Transverse colon (tissue), 4 donors: ENCODE results near the gene ENPP3. TPM values are rescaled to one million over a fixed set of nuclear protein-coding genes. Genes with fewer than 3 reads are reported as not detected.

Experiments used
- DNase-seq: peaks from one replicate; pipeline ENCODE4 v3.0.0-alpha.2; 2019
- H3K27ac ChIP-seq, 4 donors: fragments of 200-600 bp; sonication (generic); 2 replicates each; pipeline ENCODE4 v1.5.1; 2016 to 2018; ENCODE audit warnings: inconsistent platforms in 4 of 4
- H3K27me3 ChIP-seq: fragments of 200-600 bp; sonication (generic); 2 replicates; pipeline ENCODE4 v1.5.1; 2017; ENCODE audit warnings: inconsistent platforms
- H3K36me3 ChIP-seq, 4 donors: fragments of 200-600 bp; sonication (generic); 2 replicates each; pipeline ENCODE4 v1.5.1; 2017 to 2019; ENCODE audit warnings: inconsistent platforms in 4 of 4
- H3K4me1 ChIP-seq, 4 donors: fragments of 200-600 bp; sonication (generic); 2 replicates each; pipeline ENCODE4 v1.5.1; 2017 to 2020; ENCODE audit warnings: inconsistent platforms in 4 of 4
- H3K4me3 ChIP-seq, 4 donors: fragments of 200-600 bp; sonication (generic); 1 replicate in 1 of 4; 2 replicates in 3 of 4; pipeline versions ENCODE4 v1.5.1 to v1.6.1; 2017 to 2019; ENCODE audit warnings: inconsistent platforms in 4 of 4
- H3K9me3 ChIP-seq, 2 donors: fragments of 200-600 bp; sonication (generic); 2 replicates each; pipeline ENCODE4 v1.5.1; 2017 to 2019; ENCODE audit warnings: inconsistent platforms in 2 of 2
- EP300 ChIP-seq: sonication (generic); formaldehyde crosslinking; IDR thresholded peaks from one replicate; pipeline ENCODE4 v1.6.1; 2017; ENCODE audit warnings: antibody characterized with exemption, low read depth
- POLR2A ChIP-seq: fragments of 450-650 bp; IDR thresholded peaks from one replicate; pipeline ENCODE4 v1.6.1; 2016; ENCODE audit warnings: antibody characterized with exemption, mild to moderate bottlenecking, moderate library complexity
- POLR2AphosphoS5 ChIP-seq, 3 donors: sonication (generic); formaldehyde crosslinking; IDR thresholded peaks; one replicate each; pipeline ENCODE4 v1.6.1; 2016; ENCODE audit warnings: antibody characterized with exemption in 3 of 3
- WGBS, 2 donors: methylation state at CpG; one replicate each; pipeline ENCODE4 v1.1.5; 2018; ENCODE audit warnings: low coverage in 1 of 2; 5-methylcytosine and 5-hydroxymethylcytosine counted together
- in situ Hi-C, 4 donors: fragments of 200-750 bp; cut with MboI; loops; one replicate each; pipeline versions ENCODE4 v1.15.0 to v1.15.1; 2017; ENCODE audit warnings: low sequenced_read_pairs in 3 of 4, low pct_ligation_motif_present in 1 of 4, low pct_unique_long_range_greater_than_20kb in 1 of 4
- intact Hi-C: fragments of 100-400 bp; cut with DNase I; formaldehyde crosslinking; loops from one replicate; pipeline ENCODE4 v1.15.1; 2023; ENCODE audit warnings: low total_unique reads
- total RNA-seq, 4 donors: library from RNA; depleted of rRNA; stranded (reverse); fragments of >200 nt; gene quantifications; one replicate each; pipeline ENCODE4 v1.1.0, GENCODE V29; 2016
- TF ChIP-seq, protein P1 (sequence below), 5 experiments: fragments of 200-600 bp in 3 of 5; fragments of 450-650 bp in 2 of 5; sonication (generic) in 3 of 5; IDR thresholded peaks; 1 replicate in 2 of 5; 2 replicates in 3 of 5; pipeline ENCODE4 v1.5.1; 2016 to 2017; ENCODE audit warnings: antibody characterized with exemption in 5 of 5, inconsistent platforms in 3 of 5, mild to moderate bottlenecking in 2 of 5, moderate library complexity in 1 of 5

Gene ENPP3
- total RNA-seq, 4 donors from 2014 or later = 4.6 to 28.1 (median 20.6) TPM

DNA sequence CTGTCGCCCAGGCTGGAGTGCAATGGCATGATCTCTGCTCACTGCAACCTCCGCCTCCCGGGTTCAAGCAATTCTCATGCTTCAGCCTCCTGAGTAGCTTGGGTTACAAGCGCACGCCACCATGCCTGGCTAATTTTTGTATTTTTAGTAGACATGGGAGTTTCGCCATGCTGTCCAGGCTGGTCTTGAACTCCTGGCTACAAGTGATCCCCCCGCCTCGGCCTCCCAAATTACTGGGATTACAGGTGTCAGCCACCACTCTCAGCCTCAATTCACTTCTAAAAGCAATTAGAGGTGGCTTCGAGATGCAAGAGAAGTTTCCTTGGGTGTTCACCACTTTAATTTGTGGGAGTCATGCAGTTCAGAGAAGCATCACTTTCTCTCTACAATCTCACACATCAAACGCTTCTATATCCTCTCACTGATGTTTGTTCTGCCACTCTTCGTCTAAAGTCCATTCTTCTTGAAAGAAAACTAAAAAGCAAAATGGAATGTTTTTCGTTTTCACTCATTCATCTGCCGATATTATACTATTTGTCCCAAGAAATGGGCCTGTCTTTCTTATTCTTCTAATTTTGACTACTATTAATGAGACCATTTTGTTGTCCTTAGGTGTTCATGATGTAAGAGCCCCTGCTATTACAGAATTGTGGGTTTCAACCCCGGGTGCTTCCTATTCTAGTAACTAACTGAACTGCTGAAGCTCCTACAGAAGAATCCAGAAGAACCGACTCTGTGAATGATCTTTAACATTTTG is 132.5 kb downstream of the ENPP3 start:
- Histone ChIP-seq H3K36me3 (no peaks in the 10 kb centered on the region), H3K27me3 (no peaks in the 10 kb centered on the region), H3K4me1 (no peaks in the 10 kb centered on the region), H3K27ac (no peak overlapping the region), H3K9me3 (no peaks in the 10 kb centered on the region), H3K4me3 (no peak overlapping the region)
- TF ChIP-seq EP300 = no peak
- TF ChIP-seq, protein P1, sequence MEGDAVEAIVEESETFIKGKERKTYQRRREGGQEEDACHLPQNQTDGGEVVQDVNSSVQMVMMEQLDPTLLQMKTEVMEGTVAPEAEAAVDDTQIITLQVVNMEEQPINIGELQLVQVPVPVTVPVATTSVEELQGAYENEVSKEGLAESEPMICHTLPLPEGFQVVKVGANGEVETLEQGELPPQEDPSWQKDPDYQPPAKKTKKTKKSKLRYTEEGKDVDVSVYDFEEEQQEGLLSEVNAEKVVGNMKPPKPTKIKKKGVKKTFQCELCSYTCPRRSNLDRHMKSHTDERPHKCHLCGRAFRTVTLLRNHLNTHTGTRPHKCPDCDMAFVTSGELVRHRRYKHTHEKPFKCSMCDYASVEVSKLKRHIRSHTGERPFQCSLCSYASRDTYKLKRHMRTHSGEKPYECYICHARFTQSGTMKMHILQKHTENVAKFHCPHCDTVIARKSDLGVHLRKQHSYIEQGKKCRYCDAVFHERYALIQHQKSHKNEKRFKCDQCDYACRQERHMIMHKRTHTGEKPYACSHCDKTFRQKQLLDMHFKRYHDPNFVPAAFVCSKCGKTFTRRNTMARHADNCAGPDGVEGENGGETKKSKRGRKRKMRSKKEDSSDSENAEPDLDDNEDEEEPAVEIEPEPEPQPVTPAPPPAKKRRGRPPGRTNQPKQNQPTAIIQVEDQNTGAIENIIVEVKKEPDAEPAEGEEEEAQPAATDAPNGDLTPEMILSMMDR (IDR thresholded peaks at IDR 0.05) = no peak
- no peak for TF ChIP-seq POLR2AphosphoS5 (IDR thresholded peaks at IDR 0.05)
- no peak for TF ChIP-seq POLR2A
- in situ Hi-C loops (no loop called here), intact Hi-C loops (no loop called here)
- no peak for DNase-seq
- WGBS, 2 donors = 83 to 91% methylated on average over 10 to 15 of the region's 15 CpGs

DNA sequence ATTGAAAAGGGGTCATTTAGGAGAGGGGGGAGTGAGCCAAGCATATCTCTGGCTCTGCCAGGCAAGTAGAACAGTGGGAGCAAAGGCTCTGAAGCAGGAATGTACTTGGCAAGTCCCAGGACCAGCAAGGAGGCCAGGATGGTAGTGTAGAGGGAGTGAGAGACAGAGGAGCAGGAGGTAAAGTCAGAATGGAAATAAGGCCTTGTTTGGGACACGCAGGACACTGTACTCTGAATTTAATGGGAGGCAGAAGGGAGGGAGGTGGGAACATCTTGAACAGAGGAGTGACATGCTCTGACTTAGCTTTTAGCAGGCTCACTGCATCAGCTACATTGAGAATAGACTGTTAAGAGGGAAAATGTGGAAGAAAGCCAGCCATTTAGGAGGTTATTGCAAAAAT is 133.7 kb downstream of the ENPP3 start:
- no peak for DNase-seq
- intact Hi-C loops = no loop called here
- no peak for TF ChIP-seq EP300
- TF ChIP-seq, protein P1 (IDR thresholded peaks at IDR 0.05) = no peak
- no peak for TF ChIP-seq POLR2AphosphoS5 (IDR thresholded peaks at IDR 0.05)
- TF ChIP-seq POLR2A = no peak
- no peaks in the 10 kb centered on the region for H3K36me3 ChIP-seq
- no peak overlapping the region for H3K27ac ChIP-seq
- H3K4me3 ChIP-seq = no peak overlapping the region
- no peaks in the 10 kb centered on the region for H3K9me3 ChIP-seq
- no peaks in the 10 kb centered on the region for H3K27me3 ChIP-seq
- peaks cover 0 to 3% (median 0%) of the 10 kb centered on the region in 4 donors for H3K4me1 ChIP-seq
- 50 to 83% methylated on average over 1 of the region's 1 CpG for WGBS, 2 donors
- in situ Hi-C loops = no loop called here

DNA sequence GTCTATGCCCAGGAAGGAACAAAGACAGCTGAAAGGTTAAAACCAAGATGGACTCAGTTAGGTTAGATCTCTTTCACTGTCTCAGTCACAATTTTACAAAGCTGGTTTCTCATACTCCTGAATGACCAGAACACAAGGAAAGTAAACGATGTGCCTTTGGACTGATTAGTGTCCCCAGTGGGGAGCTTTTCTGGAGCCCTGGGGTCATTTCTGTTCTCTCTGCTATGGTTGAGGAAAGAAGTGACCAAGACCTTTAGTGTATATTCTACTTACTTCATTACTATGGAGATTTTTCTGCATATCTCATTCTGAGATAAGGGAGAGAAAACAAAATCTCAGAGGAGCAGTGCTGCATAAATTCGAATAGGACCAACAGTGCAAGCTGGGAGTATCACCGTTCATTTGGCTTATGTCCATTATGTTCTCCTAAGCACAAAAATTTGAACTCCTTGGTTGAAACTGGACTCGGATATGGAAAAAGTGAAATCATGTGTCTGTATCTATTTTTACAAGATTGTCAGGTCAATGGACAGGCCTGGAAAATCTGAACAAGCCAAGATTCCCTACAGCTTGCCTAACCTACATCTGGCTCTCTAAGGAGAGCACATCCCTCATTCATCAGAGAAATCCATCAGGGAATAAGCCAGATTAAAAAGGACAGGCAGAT is 136.3 kb downstream of the ENPP3 start:
- H3K27ac ChIP-seq = no peak overlapping the region
- intact Hi-C loops (no loop called here), in situ Hi-C loops (no loop called here)
- DNase-seq = no peak
- TF ChIP-seq POLR2A = no peak
- TF ChIP-seq, protein P1 (IDR thresholded peaks at IDR 0.05) = no peak
- TF ChIP-seq POLR2AphosphoS5 (IDR thresholded peaks at IDR 0.05) = no peak
- TF ChIP-seq EP300 = no peak
- H3K4me3 ChIP-seq = no peak overlapping the region
- peaks cover 0 to 6% (median 2%) of the 10 kb centered on the region in 4 donors for H3K4me1 ChIP-seq
- 77 to 79% methylated on average over 4 of the region's 4 CpGs for WGBS, 2 donors
- no peaks in the 10 kb centered on the region for H3K27me3 ChIP-seq
- no peaks in the 10 kb centered on the region for H3K36me3 ChIP-seq
- H3K9me3 ChIP-seq = no peaks in the 10 kb centered on the region

DNA sequence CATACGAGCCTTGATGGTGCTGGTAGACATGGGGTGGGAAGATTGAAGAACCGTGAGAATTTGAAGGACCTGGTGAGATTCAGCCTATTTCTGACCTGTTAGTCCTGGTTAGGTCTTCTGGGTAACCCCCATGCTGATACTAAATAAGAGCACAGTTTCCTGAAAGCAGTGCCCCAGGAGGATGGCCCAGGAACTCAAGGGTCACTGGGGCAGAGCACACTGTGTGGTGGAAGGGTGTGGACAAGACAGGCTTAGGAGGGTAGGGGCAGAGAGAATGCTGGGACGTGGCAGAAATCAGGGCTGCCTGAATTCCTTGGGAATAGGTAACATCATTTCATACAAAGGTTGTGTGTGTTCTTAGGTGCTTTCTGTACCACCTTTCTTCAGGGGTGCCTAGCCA is 138.8 kb downstream of the ENPP3 start:
- no peak for TF ChIP-seq POLR2AphosphoS5 (IDR thresholded peaks at IDR 0.05)
- TF ChIP-seq, protein P1 (IDR thresholded peaks at IDR 0.05) = no peak
- TF ChIP-seq POLR2A = no peak
- no peaks in the 10 kb centered on the region for H3K36me3 ChIP-seq
- no peaks in the 10 kb centered on the region for H3K9me3 ChIP-seq
- intact Hi-C loops = no loop called here
- no peaks in the 10 kb centered on the region for H3K27me3 ChIP-seq
- 84 to 100% methylated on average over 1 to 3 of the region's 3 CpGs for WGBS, 2 donors
- no peak for DNase-seq
- no peak overlapping the region for H3K4me3 ChIP-seq
- no peak overlapping the region for H3K27ac ChIP-seq
- H3K4me1 ChIP-seq = peaks cover 0 to 6% (median 2%) of the 10 kb centered on the region in 4 donors
- in situ Hi-C loops = no loop called here
